ENCODE data around the gene TM7SF2. TPM values are rescaled to one million over a fixed set of nuclear protein-coding genes. Genes with fewer than 3 reads are reported as not detected.

Gene TM7SF2
- polyA plus RNA-seq, 3 donors, result 1.8 to 4.5 (median 1.8) TPM

GRCh38 chr11:65077451-65077850, 34.2 kb upstream of the TM7SF2 start:
- WGBS (ENCODE audit: insufficient coverage), result 86% methylated on average over 3 of the region's 4 CpGs
- no peak for TF ChIP-seq CTCF (IDR thresholded peaks at IDR 0.05)
- intact Hi-C loops (cut with micrococcal nuclease), result no loop called here

GRCh38 chr11:65078151-65078550, 33.5 kb upstream of the TM7SF2 start:
- no peaks in the 10 kb centered on the region for H4K20me1 ChIP-seq (ENCODE audit: insufficient read depth, low read length)
- H2AFZ ChIP-seq (ENCODE audit: insufficient read depth, low read depth, low read length, poor library complexity, severe bottlenecking), result peak overlapping the region; percentile 17
- peaks cover 30% of the 10 kb centered on the region for H3K4me1 Mint-ChIP-seq
- WGBS (ENCODE audit: insufficient coverage), result 55% methylated on average over 3 of the region's 3 CpGs
- H3K36me3 Mint-ChIP-seq, result peaks cover 7 to 38% of the 10 kb centered on the region in 2 donors
- no peaks in the 10 kb centered on the region for H3K9me3 Mint-ChIP-seq
- H3K27me3 ChIP-seq (ENCODE audit: control insufficient read depth in 2 of 2, insufficient read depth in 2 of 2, low read length in 2 of 2), result no peaks in the 10 kb centered on the region
- no peaks in the 10 kb centered on the region for H3K27me3 Mint-ChIP-seq (ENCODE audit: low read depth in 3 of 3)
- H3K79me2 ChIP-seq (ENCODE audit: insufficient read depth, low read length), result peaks cover 55% of the 10 kb centered on the region
- no peak overlapping the region for H3K4me3 ChIP-seq (replicated peaks in 1 of 3; ENCODE audit: low read depth in 2 of 3, low read length in 3 of 3)
- peaks cover 5 to 18% of the 10 kb centered on the region in 2 donors for H3K36me3 ChIP-seq (replicated peaks in 1 of 2; ENCODE audit: control insufficient read depth in 1 of 2, insufficient read depth in 2 of 2, low read length in 2 of 2)
- intact Hi-C loops (cut with micrococcal nuclease), result no loop called here
- no peak overlapping the region for H3K4me3 Mint-ChIP-seq
- peak overlapping the region in 1 of 2 donors; percentile 45 for H3K27ac ChIP-seq (ENCODE audit: low read depth in 1 of 2, low read length in 2 of 2)
- H3K9ac ChIP-seq (ENCODE audit: insufficient read depth, low read length, poor library complexity, severe bottlenecking), result no peak overlapping the region
- no peaks in the 10 kb centered on the region for H3K9me3 ChIP-seq (replicated peaks in 1 of 2; ENCODE audit: control insufficient read depth in 1 of 2, insufficient read depth in 1 of 2, low read length in 2 of 2)
- peak; percentile 38 to 53 (median 42) for DNase-seq
- H3K27ac Mint-ChIP-seq, result peak overlapping the region in 6 of 7 donors; percentile 3 to 71 (median 58)
- H3K4me2 ChIP-seq (replicated peaks; ENCODE audit: extremely low read depth, low read length, poor library complexity, severe bottlenecking), result no peak overlapping the region
- peak; percentile 71 for TF ChIP-seq CTCF (IDR thresholded peaks at IDR 0.05)
- peaks cover 16 to 22% of the 10 kb centered on the region in 2 donors for H3K4me1 ChIP-seq (ENCODE audit: control insufficient read depth in 1 of 2, insufficient read depth in 2 of 2, low read length in 2 of 2)

More at GRCh38 chr11:65077451-65077850, 34.2 kb upstream of the TM7SF2 start:
- Histone ChIP-seq H2AFZ (ENCODE audit: insufficient read depth, low read depth, low read length, poor library complexity, severe bottlenecking) (no peak overlapping the region), H3K4me2 (replicated peaks; ENCODE audit: extremely low read depth, low read length, poor library complexity, severe bottlenecking) (no peak overlapping the region), H3K4me1 (ENCODE audit: control insufficient read depth in 1 of 2, insufficient read depth in 2 of 2, low read length in 2 of 2) (peaks cover 15 to 16% of the 10 kb centered on the region in 2 donors), H3K27me3 (ENCODE audit: control insufficient read depth in 2 of 2, insufficient read depth in 2 of 2, low read length in 2 of 2) (no peaks in the 10 kb centered on the region), H4K20me1 (ENCODE audit: insufficient read depth, low read length) (no peaks in the 10 kb centered on the region), H3K79me2 (ENCODE audit: insufficient read depth, low read length) (peaks cover 48% of the 10 kb centered on the region), H3K27ac (ENCODE audit: low read depth in 1 of 2, low read length in 2 of 2) (peak overlapping the region in 1 of 2 donors; percentile 45), H3K9me3 (replicated peaks in 1 of 2; ENCODE audit: control insufficient read depth in 1 of 2, insufficient read depth in 1 of 2, low read length in 2 of 2) (no peaks in the 10 kb centered on the region), H3K4me3 (replicated peaks in 1 of 3; ENCODE audit: low read depth in 2 of 3, low read length in 3 of 3) (no peak overlapping the region), H3K36me3 (replicated peaks in 1 of 2; ENCODE audit: control insufficient read depth in 1 of 2, insufficient read depth in 2 of 2, low read length in 2 of 2) (peaks cover 5 to 18% of the 10 kb centered on the region in 2 donors), H3K9ac (ENCODE audit: insufficient read depth, low read length, poor library complexity, severe bottlenecking) (no peak overlapping the region)
- no peak for DNase-seq
- H3K36me3 Mint-ChIP-seq, result peaks cover 7 to 38% of the 10 kb centered on the region in 2 donors
- no peaks in the 10 kb centered on the region for H3K9me3 Mint-ChIP-seq
- peaks cover 24% of the 10 kb centered on the region for H3K4me1 Mint-ChIP-seq
- peak overlapping the region in 2 of 7 donors; percentile 67 to 82 for H3K27ac Mint-ChIP-seq
- no peak overlapping the region for H3K4me3 Mint-ChIP-seq
- H3K27me3 Mint-ChIP-seq (ENCODE audit: low read depth in 3 of 3), result no peaks in the 10 kb centered on the region
